Panc1 (cell line): Measurements from ENCODE around the gene MAGI1.

Source experiments
- POLR2AphosphoS5 ChIP-seq: IDR thresholded peaks from 2 replicates; pipeline ENCODE4 v1.6.1; 2012; ENCODE audit warnings: mild to moderate bottlenecking, low read depth, low read length, moderate library complexity
- SIN3A ChIP-seq: IDR thresholded peaks from 2 replicates; pipeline ENCODE4 v1.6.1; 2012; ENCODE audit warnings: low read depth, mild to moderate bottlenecking, low read length, moderate library complexity, borderline replicate concordance; ENCODE audit not compliant: insufficient read depth
- TF ChIP-seq, protein P1 (sequence below): fragments of 450-650 bp; IDR thresholded peaks from 2 replicates; pipeline ENCODE4 v1.5.1; 2017; ENCODE audit warnings: mild to moderate bottlenecking
- TF ChIP-seq, protein P2 (sequence below), 2 experiments: IDR thresholded peaks; 2 replicates each; pipeline ENCODE4 v1.6.1; 2011 to 2012; ENCODE audit warnings: low read depth in 2 of 2, control low read depth in 1 of 2, low read length in 1 of 2, mild to moderate bottlenecking in 1 of 2, moderate library complexity in 1 of 2; ENCODE audit not compliant: insufficient read depth in 1 of 2

GRCh38 chr3:65490114-65490513 is 548.6 kb downstream of the MAGI1 start:
- TF ChIP-seq, protein P1, sequence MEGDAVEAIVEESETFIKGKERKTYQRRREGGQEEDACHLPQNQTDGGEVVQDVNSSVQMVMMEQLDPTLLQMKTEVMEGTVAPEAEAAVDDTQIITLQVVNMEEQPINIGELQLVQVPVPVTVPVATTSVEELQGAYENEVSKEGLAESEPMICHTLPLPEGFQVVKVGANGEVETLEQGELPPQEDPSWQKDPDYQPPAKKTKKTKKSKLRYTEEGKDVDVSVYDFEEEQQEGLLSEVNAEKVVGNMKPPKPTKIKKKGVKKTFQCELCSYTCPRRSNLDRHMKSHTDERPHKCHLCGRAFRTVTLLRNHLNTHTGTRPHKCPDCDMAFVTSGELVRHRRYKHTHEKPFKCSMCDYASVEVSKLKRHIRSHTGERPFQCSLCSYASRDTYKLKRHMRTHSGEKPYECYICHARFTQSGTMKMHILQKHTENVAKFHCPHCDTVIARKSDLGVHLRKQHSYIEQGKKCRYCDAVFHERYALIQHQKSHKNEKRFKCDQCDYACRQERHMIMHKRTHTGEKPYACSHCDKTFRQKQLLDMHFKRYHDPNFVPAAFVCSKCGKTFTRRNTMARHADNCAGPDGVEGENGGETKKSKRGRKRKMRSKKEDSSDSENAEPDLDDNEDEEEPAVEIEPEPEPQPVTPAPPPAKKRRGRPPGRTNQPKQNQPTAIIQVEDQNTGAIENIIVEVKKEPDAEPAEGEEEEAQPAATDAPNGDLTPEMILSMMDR = no peak
- TF ChIP-seq SIN3A = no peak
- TF ChIP-seq, protein P2, sequence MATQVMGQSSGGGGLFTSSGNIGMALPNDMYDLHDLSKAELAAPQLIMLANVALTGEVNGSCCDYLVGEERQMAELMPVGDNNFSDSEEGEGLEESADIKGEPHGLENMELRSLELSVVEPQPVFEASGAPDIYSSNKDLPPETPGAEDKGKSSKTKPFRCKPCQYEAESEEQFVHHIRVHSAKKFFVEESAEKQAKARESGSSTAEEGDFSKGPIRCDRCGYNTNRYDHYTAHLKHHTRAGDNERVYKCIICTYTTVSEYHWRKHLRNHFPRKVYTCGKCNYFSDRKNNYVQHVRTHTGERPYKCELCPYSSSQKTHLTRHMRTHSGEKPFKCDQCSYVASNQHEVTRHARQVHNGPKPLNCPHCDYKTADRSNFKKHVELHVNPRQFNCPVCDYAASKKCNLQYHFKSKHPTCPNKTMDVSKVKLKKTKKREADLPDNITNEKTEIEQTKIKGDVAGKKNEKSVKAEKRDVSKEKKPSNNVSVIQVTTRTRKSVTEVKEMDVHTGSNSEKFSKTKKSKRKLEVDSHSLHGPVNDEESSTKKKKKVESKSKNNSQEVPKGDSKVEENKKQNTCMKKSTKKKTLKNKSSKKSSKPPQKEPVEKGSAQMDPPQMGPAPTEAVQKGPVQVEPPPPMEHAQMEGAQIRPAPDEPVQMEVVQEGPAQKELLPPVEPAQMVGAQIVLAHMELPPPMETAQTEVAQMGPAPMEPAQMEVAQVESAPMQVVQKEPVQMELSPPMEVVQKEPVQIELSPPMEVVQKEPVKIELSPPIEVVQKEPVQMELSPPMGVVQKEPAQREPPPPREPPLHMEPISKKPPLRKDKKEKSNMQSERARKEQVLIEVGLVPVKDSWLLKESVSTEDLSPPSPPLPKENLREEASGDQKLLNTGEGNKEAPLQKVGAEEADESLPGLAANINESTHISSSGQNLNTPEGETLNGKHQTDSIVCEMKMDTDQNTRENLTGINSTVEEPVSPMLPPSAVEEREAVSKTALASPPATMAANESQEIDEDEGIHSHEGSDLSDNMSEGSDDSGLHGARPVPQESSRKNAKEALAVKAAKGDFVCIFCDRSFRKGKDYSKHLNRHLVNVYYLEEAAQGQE (IDR thresholded peaks at IDR 0.05; ENCODE audit: insufficient read depth in 1 of 2, low read depth in 2 of 2, low read length in 1 of 2) = no peak
- no peak for TF ChIP-seq POLR2AphosphoS5
